Measurements from ENCODE around the gene DNAJA3. TPM values are rescaled to one million over a fixed set of nuclear protein-coding genes. Genes with fewer than 3 reads are reported as not detected.

Gene DNAJA3
- polyA plus RNA-seq, 4 donors, result 26.7 to 71.4 (median 38.1) TPM

GRCh38 chr16:4380119-4381063 lies 45.3 kb upstream of the DNAJA3 start:
- DNase-seq (no peak), FAIRE-seq (no peak)
- Histone ChIP-seq H3K4me1 (ENCODE audit: control insufficient read depth in 3 of 3, insufficient read depth in 2 of 3, low read depth in 1 of 3, low read length in 2 of 3) (peaks cover 0 to 4% (median 0%) of the 10 kb centered on the region in 3 donors), H3K4me3 (ENCODE audit: low read depth in 1 of 3, low read length in 3 of 3) (no peak overlapping the region), H3K36me3 (ENCODE audit: control insufficient read depth in 3 of 3, insufficient read depth in 2 of 3, low read depth in 1 of 3, low read length in 3 of 3) (peaks cover 0 to 88% (median 15%) of the 10 kb centered on the region in 3 donors), H3K27me3 (ENCODE audit: control insufficient read depth in 3 of 3, insufficient read depth in 3 of 3, low read length in 3 of 3) (no peaks in the 10 kb centered on the region), H3K9me3 (ENCODE audit: control insufficient read depth in 2 of 2, insufficient read depth in 1 of 2, low read depth in 1 of 2, low read length in 1 of 2) (no peaks in the 10 kb centered on the region), H3K27ac (ENCODE audit: low read depth in 1 of 3, low read length in 2 of 3) (no peak overlapping the region)
- 78 to 93% (median 91%) methylated on average over 22 to 26 of the region's 26 CpGs for WGBS, 3 donors

GRCh38 chr16:4381072-4381934 lies 44.4 kb upstream of the DNAJA3 start:
- WGBS, 3 donors, result 93 to 97% (median 94%) methylated on average over 57 to 59 of the region's 59 CpGs
- FAIRE-seq (no peak), DNase-seq (no peak)
- Histone ChIP-seq H3K36me3 (ENCODE audit: control insufficient read depth in 3 of 3, insufficient read depth in 2 of 3, low read depth in 1 of 3, low read length in 3 of 3) (peaks cover 0 to 89% (median 12%) of the 10 kb centered on the region in 3 donors), H3K4me3 (ENCODE audit: low read depth in 1 of 3, low read length in 3 of 3) (no peak overlapping the region), H3K4me1 (ENCODE audit: control insufficient read depth in 3 of 3, insufficient read depth in 2 of 3, low read depth in 1 of 3, low read length in 2 of 3) (no peaks in the 10 kb centered on the region), H3K9me3 (ENCODE audit: control insufficient read depth in 2 of 2, insufficient read depth in 1 of 2, low read depth in 1 of 2, low read length in 1 of 2) (no peaks in the 10 kb centered on the region), H3K27ac (ENCODE audit: low read depth in 1 of 3, low read length in 2 of 3) (no peak overlapping the region), H3K27me3 (ENCODE audit: control insufficient read depth in 3 of 3, insufficient read depth in 3 of 3, low read length in 3 of 3) (no peaks in the 10 kb centered on the region)

- H3K9me3 ChIP-seq (ENCODE audit: control insufficient read depth in 2 of 2, insufficient read depth in 1 of 2, low read depth in 1 of 2, low read length in 1 of 2), result no peaks in the 10 kb centered on the region
- H3K36me3 ChIP-seq (ENCODE audit: control insufficient read depth in 3 of 3, insufficient read depth in 2 of 3, low read depth in 1 of 3, low read length in 3 of 3), result peaks cover 0 to 92% (median 16%) of the 10 kb centered on the region in 3 donors
- no peaks in the 10 kb centered on the region for H3K4me1 ChIP-seq (ENCODE audit: control insufficient read depth in 3 of 3, insufficient read depth in 2 of 3, low read depth in 1 of 3, low read length in 2 of 3)
- no peak for DNase-seq
- H3K27ac ChIP-seq (ENCODE audit: low read depth in 1 of 3, low read length in 2 of 3), result no peak overlapping the region
- H3K4me3 ChIP-seq (ENCODE audit: low read depth in 1 of 3, low read length in 3 of 3), result no peak overlapping the region
- 94 to 97% (median 94%) methylated on average over 52 to 55 of the region's 55 CpGs for WGBS, 3 donors
- no peak for FAIRE-seq
- no peaks in the 10 kb centered on the region for H3K27me3 ChIP-seq (ENCODE audit: control insufficient read depth in 3 of 3, insufficient read depth in 3 of 3, low read length in 3 of 3)
These were observed 43.5 kb upstream of the DNAJA3 start for GRCh38 chr16:4381935-4382794.

GRCh38 chr16:4382795-4383357 lies 42.8 kb upstream of the DNAJA3 start:
- no peaks in the 10 kb centered on the region for H3K9me3 ChIP-seq (ENCODE audit: control insufficient read depth in 2 of 2, insufficient read depth in 1 of 2, low read depth in 1 of 2, low read length in 1 of 2)
- no peak overlapping the region for H3K27ac ChIP-seq (ENCODE audit: low read depth in 1 of 3, low read length in 2 of 3)
- H3K4me3 ChIP-seq (ENCODE audit: low read depth in 1 of 3, low read length in 3 of 3), result no peak overlapping the region
- DNase-seq (no peak), FAIRE-seq (no peak)
- no peaks in the 10 kb centered on the region for H3K27me3 ChIP-seq (ENCODE audit: control insufficient read depth in 3 of 3, insufficient read depth in 3 of 3, low read length in 3 of 3)
- WGBS, 3 donors, result 86 to 96% (median 91%) methylated on average over 21 of the region's 21 CpGs
- H3K36me3 ChIP-seq (ENCODE audit: control insufficient read depth in 3 of 3, insufficient read depth in 2 of 3, low read depth in 1 of 3, low read length in 3 of 3), result peaks cover 0 to 94% (median 17%) of the 10 kb centered on the region in 3 donors
- H3K4me1 ChIP-seq (ENCODE audit: control insufficient read depth in 3 of 3, insufficient read depth in 2 of 3, low read depth in 1 of 3, low read length in 2 of 3), result no peaks in the 10 kb centered on the region

DNA sequence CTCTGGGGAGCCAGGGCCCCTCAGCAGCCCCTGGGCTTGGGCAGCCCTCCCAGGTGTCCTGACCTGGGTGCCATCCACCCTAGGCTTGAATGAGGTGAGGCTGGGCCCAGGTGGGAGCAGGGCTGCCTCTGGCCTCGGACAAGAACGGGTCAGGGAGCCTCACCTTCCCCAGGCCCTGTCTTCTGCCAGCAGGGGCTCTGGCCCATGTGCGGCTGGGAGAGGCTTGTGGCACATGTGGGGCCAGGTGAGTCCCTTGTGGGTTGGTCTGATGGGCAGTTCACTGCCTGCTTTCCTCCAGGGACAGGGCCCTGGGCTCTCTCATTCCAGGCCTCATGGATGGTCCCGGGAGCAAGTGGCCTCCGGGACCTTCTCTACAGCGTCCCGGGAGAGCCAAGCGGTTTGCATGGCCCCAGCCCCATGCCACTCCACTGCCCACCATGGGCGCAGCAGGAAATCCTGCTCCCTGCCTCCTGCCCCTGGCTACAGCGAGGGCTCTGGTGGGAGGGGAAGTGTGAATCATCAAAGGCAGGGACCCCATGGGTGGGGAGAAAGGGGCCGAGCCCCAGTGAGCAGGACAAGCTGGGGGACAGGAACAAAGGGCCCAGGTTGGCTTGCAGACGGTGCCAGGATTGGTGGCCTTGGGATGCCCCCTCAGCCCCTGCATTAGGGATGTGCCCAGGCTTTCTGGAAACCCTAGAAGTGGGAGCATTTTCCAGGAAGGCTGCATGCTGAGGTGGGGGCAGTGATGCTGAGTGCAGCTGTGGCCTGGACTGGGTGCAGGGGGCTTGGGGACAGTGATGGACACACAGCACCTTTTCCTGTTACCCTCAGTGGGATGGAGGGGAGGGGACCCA lies 41.9 kb upstream of the DNAJA3 start:
- H3K36me3 ChIP-seq (ENCODE audit: control insufficient read depth in 3 of 3, insufficient read depth in 2 of 3, low read depth in 1 of 3, low read length in 3 of 3), result peaks cover 0 to 94% (median 19%) of the 10 kb centered on the region in 3 donors
- no peak for FAIRE-seq
- H3K27me3 ChIP-seq (ENCODE audit: control insufficient read depth in 3 of 3, insufficient read depth in 3 of 3, low read length in 3 of 3), result no peaks in the 10 kb centered on the region
- H3K4me3 ChIP-seq (ENCODE audit: low read depth in 1 of 3, low read length in 3 of 3), result no peak overlapping the region
- no peak for DNase-seq
- WGBS, 3 donors, result 92 to 94% (median 94%) methylated on average over 12 of the region's 12 CpGs
- no peak overlapping the region for H3K27ac ChIP-seq (ENCODE audit: low read depth in 1 of 3, low read length in 2 of 3)
- no peaks in the 10 kb centered on the region for H3K4me1 ChIP-seq (ENCODE audit: control insufficient read depth in 3 of 3, insufficient read depth in 2 of 3, low read depth in 1 of 3, low read length in 2 of 3)
- H3K9me3 ChIP-seq (ENCODE audit: control insufficient read depth in 2 of 2, insufficient read depth in 1 of 2, low read depth in 1 of 2, low read length in 1 of 2), result no peaks in the 10 kb centered on the region

DNA sequence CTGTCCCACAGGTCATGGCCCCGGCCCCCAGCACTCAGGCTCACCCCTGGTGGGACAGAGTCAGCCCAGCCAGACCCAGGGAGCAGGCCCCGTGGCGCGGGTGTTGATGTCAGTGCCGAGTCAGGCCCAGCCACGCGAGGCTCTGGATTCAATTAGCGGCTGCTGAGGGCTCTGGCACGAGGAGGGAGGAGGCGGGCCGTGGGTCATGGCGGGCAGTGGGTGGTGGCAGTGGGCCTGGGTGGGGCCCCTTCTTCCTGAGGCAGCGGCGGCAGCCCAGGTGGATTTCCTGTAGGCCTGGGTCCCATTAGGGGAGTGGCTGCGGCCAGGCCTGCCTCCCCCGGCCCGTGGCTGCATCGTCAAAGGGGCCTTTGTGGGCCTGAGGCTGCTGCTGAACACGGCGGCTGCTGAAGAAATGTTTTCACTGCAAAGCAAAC lies 41.1 kb upstream of the DNAJA3 start:
- H3K27ac ChIP-seq (ENCODE audit: low read depth in 1 of 3, low read length in 2 of 3), result no peak overlapping the region
- no peak for DNase-seq
- WGBS, 3 donors, result 71 to 89% (median 85%) methylated on average over 14 to 20 of the region's 20 CpGs
- H3K4me3 ChIP-seq (ENCODE audit: low read depth in 1 of 3, low read length in 3 of 3), result no peak overlapping the region
- no peaks in the 10 kb centered on the region for H3K27me3 ChIP-seq (ENCODE audit: control insufficient read depth in 3 of 3, insufficient read depth in 3 of 3, low read length in 3 of 3)
- H3K36me3 ChIP-seq (ENCODE audit: control insufficient read depth in 3 of 3, insufficient read depth in 2 of 3, low read depth in 1 of 3, low read length in 3 of 3), result peaks cover 0 to 96% (median 20%) of the 10 kb centered on the region in 3 donors
- no peak for FAIRE-seq
- no peaks in the 10 kb centered on the region for H3K9me3 ChIP-seq (ENCODE audit: control insufficient read depth in 2 of 2, insufficient read depth in 1 of 2, low read depth in 1 of 2, low read length in 1 of 2)
- no peaks in the 10 kb centered on the region for H3K4me1 ChIP-seq (ENCODE audit: control insufficient read depth in 3 of 3, insufficient read depth in 2 of 3, low read depth in 1 of 3, low read length in 2 of 3)

GRCh38 chr16:4385066-4385788 lies 40.4 kb upstream of the DNAJA3 start:
- Histone ChIP-seq H3K36me3 (ENCODE audit: control insufficient read depth in 3 of 3, insufficient read depth in 2 of 3, low read depth in 1 of 3, low read length in 3 of 3) (peaks cover 0 to 98% (median 20%) of the 10 kb centered on the region in 3 donors), H3K27me3 (ENCODE audit: control insufficient read depth in 3 of 3, insufficient read depth in 3 of 3, low read length in 3 of 3) (no peaks in the 10 kb centered on the region), H3K4me1 (ENCODE audit: control insufficient read depth in 3 of 3, insufficient read depth in 2 of 3, low read depth in 1 of 3, low read length in 2 of 3) (no peaks in the 10 kb centered on the region), H3K27ac (ENCODE audit: low read depth in 1 of 3, low read length in 2 of 3) (no peak overlapping the region), H3K4me3 (ENCODE audit: low read depth in 1 of 3, low read length in 3 of 3) (no peak overlapping the region), H3K9me3 (ENCODE audit: control insufficient read depth in 2 of 2, insufficient read depth in 1 of 2, low read depth in 1 of 2, low read length in 1 of 2) (no peaks in the 10 kb centered on the region)
- no peak for DNase-seq
- no peak for FAIRE-seq
- WGBS, 3 donors, result 84 to 86% (median 86%) methylated on average over 20 of the region's 20 CpGs
